ENCODE data around the gene IGHMBP2. TPM values are rescaled to one million over a fixed set of nuclear protein-coding genes. Genes with fewer than 3 reads are reported as not detected.

The IGHMBP2 gene
- total and polyA plus RNA-seq, 8 donors = 8.5 to 41.3 (median 12.4) TPM

DNA sequence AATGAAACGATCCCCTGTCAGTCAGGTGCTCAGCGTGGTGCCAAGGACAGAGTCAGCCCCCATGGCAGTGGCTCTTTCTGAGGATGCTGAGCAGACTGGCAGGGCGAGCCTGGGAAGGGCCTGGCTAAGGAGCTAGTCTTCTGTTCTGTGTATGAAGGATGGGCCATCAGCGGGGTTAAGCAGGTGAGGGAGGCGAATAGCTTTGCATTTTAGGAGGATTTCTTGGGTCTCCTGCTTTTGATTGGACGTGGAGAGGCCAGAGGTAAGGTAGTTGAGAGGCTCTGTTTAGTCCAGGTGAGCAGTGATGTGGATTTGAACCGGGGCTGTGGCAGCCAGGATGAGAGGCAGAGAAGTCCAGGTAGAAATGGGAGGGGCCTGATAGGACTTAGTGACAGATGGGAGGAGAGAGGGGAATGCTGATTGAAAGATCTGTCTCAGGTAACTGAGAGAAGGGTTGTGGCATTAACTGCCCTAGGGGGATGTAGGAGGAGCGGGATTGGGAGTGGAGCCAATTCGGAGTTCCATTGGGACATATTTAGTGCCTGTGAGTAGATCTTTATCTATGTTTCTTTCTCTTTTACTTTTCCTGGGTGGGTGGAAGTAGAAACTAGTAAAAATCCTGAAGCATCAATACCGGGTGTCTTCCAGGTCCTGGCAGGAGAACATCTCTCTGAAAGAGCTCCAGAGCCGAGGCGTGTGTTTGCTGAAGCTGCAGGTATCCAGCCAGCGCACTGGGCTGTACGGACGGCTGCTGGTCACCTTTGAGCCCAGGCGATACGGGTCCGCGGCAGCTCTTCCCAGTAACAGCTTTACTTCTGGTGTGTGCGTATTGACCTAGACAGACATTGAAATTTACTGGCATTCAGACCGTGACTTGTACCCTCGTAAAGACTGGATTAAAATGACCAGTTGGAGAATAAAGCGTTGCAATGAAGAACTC is 2.0 kb downstream of the IGHMBP2 start:
- intact Hi-C loops (cut with DNase I) = no loop called here
- ATAC-seq = no peak

DNA sequence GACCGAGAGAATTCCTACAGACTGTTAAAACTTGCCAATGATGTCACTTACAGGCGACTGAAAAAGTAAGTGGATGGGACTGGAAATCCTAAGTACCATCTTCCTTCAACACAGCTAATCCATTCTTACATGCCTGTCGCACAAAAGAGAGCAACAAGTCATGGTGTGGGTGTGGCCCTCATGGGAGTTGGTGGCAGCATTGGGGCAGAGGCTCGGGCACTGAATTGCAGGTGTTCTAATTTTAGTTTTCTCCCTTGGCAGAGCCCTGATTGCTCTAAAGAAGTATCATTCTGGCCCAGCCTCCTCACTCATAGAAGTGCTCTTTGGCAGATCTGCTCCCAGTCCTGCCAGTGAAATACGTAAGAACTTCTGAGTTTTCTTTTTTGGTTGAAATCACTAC is 4.6 kb downstream of the IGHMBP2 start:
- H3K27ac ChIP-seq = no peak overlapping the region
- WGBS, 2 donors = 91 to 95% methylated on average over 5 of the region's 5 CpGs
- no peak overlapping the region for H3K4me3 ChIP-seq
- H3K36me3 ChIP-seq = peaks cover 0 to 32% (median 17%) of the 10 kb centered on the region in 3 donors
- no peaks in the 10 kb centered on the region for H3K27me3 ChIP-seq
- no peaks in the 10 kb centered on the region for H3K9me3 ChIP-seq
- intact Hi-C loops (cut with DNase I) = no loop called here
- ATAC-seq (no peak), FAIRE-seq (no peak), DNase-seq (no peak)
- TF ChIP-seq, protein P1, sequence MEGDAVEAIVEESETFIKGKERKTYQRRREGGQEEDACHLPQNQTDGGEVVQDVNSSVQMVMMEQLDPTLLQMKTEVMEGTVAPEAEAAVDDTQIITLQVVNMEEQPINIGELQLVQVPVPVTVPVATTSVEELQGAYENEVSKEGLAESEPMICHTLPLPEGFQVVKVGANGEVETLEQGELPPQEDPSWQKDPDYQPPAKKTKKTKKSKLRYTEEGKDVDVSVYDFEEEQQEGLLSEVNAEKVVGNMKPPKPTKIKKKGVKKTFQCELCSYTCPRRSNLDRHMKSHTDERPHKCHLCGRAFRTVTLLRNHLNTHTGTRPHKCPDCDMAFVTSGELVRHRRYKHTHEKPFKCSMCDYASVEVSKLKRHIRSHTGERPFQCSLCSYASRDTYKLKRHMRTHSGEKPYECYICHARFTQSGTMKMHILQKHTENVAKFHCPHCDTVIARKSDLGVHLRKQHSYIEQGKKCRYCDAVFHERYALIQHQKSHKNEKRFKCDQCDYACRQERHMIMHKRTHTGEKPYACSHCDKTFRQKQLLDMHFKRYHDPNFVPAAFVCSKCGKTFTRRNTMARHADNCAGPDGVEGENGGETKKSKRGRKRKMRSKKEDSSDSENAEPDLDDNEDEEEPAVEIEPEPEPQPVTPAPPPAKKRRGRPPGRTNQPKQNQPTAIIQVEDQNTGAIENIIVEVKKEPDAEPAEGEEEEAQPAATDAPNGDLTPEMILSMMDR (IDR thresholded peaks at IDR 0.05) = no peak
- H3K4me1 ChIP-seq = peaks cover 0 to 7% (median 6%) of the 10 kb centered on the region in 3 donors

More for the DNA sequence above, 2.0 kb downstream of the IGHMBP2 start:
- Histone ChIP-seq H3K4me3 (peak overlapping the region in 2 of 4 donors; percentile 86 to 90), H3K27me3 (no peaks in the 10 kb centered on the region), H3K36me3 (peaks cover 0 to 18% (median 10%) of the 10 kb centered on the region in 3 donors), H3K4me1 (peaks cover 6 to 16% (median 8%) of the 10 kb centered on the region in 3 donors), H3K9me3 (no peaks in the 10 kb centered on the region), H3K27ac (no peak overlapping the region)
- no peak for FAIRE-seq
- TF ChIP-seq, protein P1 (IDR thresholded peaks at IDR 0.05) = no peak
- no peak for DNase-seq
- WGBS, 2 donors = 82 to 85% methylated on average over 23 of the region's 23 CpGs

DNA sequence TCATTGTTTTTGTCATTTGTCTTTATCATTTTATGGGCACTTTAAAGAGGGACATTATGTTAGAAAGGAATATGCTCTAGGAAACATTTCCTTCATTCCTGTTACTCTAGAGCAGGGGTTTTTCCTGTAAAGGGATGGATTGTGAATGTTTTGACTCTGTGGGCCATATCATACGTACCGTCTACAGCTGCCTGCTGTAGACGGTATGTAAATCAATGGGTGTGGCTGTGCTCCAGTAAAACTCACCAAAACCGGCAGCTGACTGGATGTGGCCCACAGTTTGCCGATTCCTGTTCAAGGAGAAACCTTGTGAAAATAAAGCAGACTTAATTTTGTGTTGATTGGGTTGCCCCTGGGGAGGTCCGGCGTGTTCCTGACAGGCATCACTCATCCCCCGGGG is 7.3 kb downstream of the IGHMBP2 start:
- Histone ChIP-seq H3K4me3 (no peak overlapping the region), H3K36me3 (peaks cover 0 to 52% (median 33%) of the 10 kb centered on the region in 3 donors), H3K9me3 (no peaks in the 10 kb centered on the region), H3K27me3 (no peaks in the 10 kb centered on the region), H3K4me1 (no peaks in the 10 kb centered on the region), H3K27ac (no peak overlapping the region)
- WGBS, 2 donors = 80 to 82% methylated on average over 8 of the region's 8 CpGs
- no peak for FAIRE-seq
- no peak for DNase-seq
- TF ChIP-seq, protein P1 (IDR thresholded peaks at IDR 0.05) = no peak
- intact Hi-C loops (cut with DNase I) = no loop called here
- ATAC-seq = no peak

DNA sequence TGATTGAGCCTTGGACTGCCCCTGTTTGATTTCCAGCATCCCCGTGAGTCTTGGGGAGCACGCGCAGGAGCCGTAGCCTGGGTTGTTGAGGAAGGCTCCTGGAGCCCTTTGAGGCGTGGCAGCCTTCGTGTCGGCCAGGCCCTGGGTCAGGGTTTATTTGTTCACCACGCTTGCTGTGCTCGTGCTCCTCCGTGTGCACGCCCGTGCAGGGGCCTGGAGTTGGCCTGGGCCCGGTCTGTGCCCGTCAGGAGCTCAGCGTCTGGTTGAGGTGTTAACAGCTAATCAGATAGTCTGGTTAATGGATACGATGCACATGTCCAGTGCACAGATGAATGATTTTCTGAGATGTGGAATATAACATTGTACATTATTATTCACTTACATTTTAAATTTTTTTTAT is 8.0 kb downstream of the IGHMBP2 start:
- ATAC-seq (no peak), FAIRE-seq (no peak), DNase-seq (peak in 1 of 6 donors; percentile 31)
- no peaks in the 10 kb centered on the region for H3K9me3 ChIP-seq
- no peak overlapping the region for H3K4me3 ChIP-seq
- H3K36me3 ChIP-seq = peaks cover 0 to 59% (median 33%) of the 10 kb centered on the region in 3 donors
- 95 to 98% methylated on average over 16 of the region's 16 CpGs for WGBS, 2 donors
- TF ChIP-seq, protein P1 (IDR thresholded peaks at IDR 0.05) = no peak
- no peak overlapping the region for H3K27ac ChIP-seq
- no peaks in the 10 kb centered on the region for H3K4me1 ChIP-seq
- H3K27me3 ChIP-seq = no peaks in the 10 kb centered on the region
- intact Hi-C loops (cut with DNase I) = no loop called here

DNA sequence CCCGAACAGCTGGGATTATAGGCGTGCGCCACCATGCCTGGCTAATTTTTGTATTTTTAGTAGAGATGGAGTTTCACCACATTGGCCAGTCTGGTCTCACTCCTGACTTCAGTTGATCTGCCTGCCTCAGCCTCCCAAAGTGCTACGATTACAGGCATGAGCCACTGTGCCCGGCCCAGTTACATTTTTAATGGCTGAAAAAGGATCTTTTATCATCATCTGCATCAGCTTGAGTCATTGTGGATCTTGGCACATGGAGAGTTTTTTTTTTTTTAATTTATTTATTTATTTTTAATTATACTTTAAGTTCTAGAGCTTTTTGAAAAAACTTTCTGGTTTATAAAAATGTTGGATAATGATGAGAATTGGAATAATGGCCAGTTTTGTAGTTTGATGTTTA is 8.6 kb downstream of the IGHMBP2 start:
- Histone ChIP-seq H3K4me1 (no peaks in the 10 kb centered on the region), H3K27ac (no peak overlapping the region), H3K4me3 (no peak overlapping the region), H3K27me3 (no peaks in the 10 kb centered on the region), H3K36me3 (peaks cover 0 to 58% (median 33%) of the 10 kb centered on the region in 3 donors), H3K9me3 (no peaks in the 10 kb centered on the region)
- ATAC-seq (no peak), DNase-seq (no peak), FAIRE-seq (no peak)
- intact Hi-C loops (cut with DNase I) = no loop called here
- TF ChIP-seq, protein P1 (IDR thresholded peaks at IDR 0.05) = no peak
- 88% methylated on average over 5 of the region's 5 CpGs for WGBS, 2 donors

All from pancreas (tissue), 10 donors.